Measurements from ENCODE around the gene FTSJ1.
"Not testable (repeated sequence)": the region's sequence is repeated elsewhere in the genome, so short reads cannot be mapped to it uniquely, and the experiment has no call there.

Gene FTSJ1

GRCh38 chrX:48498374-48498809, 22.4 kb downstream of the FTSJ1 start:
- no peak for DNase-seq

- DNase-seq = no peak
These were observed 28.3 kb downstream of the FTSJ1 start for GRCh38 chrX:48504261-48504660.

GRCh38 chrX:48505481-48505880, 29.5 kb downstream of the FTSJ1 start:
- no peak for DNase-seq

DNA sequence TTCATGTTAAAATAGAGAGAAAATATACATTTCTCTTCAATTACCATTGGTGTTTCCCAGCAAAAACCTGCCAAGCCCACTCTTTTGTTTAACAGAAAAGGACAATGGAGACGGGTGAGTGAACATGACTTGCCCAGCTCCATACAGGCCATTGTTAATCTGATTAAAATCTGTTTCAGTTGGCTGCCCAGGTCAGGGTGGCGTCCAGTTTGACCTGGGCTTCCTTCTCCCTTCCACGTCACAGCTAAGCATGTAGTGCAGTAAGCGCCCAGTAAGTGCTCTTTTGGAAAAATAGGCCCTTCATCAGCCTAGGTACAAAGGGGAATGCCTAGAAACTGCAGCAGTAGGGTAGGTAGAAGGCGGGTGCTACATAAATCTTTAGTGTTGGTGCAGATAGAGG, 31.2 kb downstream of the FTSJ1 start:
- DNase-seq = no peak

- DNase-seq = peak; percentile 78
These were observed 32.6 kb downstream of the FTSJ1 start, which contains the start of gene PORCN for GRCh38 chrX:48508400-48509244. PORCN (plus strand) TSS chrX:48508992; CDS start chrX:48509821, 829 bp downstream.

DNA sequence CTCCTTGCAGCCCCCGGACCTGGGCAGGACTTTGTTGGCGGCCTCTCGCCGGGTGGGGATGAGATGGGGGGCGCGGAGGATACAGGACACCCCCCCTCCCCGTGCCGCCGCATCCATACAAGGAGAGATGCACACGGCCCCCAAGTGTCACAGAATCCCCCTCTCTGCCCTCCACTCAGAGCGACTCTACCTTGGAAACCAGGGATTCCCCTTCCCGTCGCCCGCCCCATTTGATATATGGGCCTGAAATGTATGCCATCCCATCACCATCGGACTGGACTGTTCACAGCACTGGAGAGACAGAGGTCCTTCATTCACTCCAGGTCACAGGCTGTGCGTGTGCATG, 33.2 kb downstream of the FTSJ1 start:
- DNase-seq = no peak

DNA sequence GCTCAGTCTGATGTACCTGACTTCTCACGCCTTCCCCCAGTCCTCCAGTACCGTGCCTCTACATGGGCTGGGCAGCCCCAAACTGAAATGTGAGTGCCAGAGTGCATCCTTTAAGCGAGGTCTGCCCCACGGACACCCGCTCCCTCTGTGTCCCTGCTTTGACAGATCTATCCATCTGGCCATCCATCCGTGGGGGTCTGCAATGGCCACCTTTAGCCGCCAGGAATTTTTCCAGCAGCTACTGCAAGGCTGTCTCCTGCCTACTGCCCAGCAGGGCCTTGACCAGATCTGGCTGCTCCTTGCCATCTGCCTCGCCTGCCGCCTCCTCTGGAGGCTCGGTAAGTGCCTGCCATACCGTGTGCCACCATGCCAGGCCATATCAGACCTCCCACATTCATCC, 33.6 kb downstream of the FTSJ1 start:
- DNase-seq = no peak

GRCh38 chrX:48511560-48511959, 35.6 kb downstream of the FTSJ1 start:
- no peak for DNase-seq

DNA sequence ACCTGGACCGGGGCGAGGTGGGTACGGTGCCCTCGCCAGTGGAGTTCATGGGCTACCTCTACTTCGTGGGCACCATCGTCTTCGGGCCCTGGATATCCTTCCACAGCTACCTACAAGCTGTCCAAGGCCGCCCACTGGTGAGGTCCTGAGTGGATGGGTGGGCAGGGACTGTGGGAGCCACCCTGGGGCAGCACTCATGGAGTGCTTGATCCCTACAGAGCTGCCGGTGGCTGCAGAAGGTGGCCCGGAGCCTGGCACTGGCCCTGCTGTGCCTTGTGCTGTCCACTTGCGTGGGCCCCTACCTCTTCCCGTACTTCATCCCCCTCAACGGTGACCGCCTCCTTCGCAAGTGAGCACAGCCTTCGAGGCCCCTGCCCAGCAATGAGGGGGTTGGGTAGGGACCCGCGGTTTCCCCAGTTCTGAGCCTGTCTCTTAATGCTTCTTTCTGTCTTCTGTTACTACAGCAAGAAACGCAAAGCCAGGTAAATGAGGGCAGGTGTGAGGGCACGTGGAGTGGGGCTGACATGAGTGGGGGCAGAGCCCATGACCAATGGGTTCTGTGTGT, 36.5 kb downstream of the FTSJ1 start:
- no peak for DNase-seq

GRCh38 chrX:48513670-48514069, 37.7 kb downstream of the FTSJ1 start:
- DNase-seq = no peak

GRCh38 chrX:48514126-48514806, 38.3 kb downstream of the FTSJ1 start:
- no peak for DNase-seq

DNA sequence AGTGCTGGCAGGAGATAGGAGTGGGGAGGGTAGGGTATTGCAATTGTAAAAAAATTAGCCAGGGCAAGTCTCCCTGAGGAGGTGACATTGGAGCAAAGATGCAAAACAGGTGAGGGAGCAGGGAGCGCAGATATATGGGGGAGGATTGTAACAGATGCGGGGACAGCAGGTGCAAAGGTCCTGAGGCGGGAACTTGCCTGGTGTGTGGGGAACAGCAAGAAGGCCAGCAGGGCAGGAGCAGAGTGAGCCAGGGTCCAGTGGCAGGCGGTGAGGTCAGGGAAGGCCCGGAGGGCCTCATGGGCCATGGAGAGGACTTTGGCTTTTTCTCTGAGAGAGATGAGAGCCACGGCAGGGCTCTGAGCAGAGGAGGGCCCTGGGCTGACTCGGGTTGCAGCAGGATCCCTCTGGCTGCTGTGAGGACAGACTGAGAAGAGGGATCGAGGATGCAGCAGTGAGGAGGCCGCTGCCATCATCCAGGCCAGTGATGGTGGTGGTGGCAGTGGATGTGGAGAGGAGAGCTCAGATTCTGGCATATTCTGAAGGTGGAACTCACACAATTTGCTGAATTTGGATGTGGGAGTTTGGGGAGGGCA, 39.0 kb downstream of the FTSJ1 start:
- DNase-seq = no peak

DNA sequence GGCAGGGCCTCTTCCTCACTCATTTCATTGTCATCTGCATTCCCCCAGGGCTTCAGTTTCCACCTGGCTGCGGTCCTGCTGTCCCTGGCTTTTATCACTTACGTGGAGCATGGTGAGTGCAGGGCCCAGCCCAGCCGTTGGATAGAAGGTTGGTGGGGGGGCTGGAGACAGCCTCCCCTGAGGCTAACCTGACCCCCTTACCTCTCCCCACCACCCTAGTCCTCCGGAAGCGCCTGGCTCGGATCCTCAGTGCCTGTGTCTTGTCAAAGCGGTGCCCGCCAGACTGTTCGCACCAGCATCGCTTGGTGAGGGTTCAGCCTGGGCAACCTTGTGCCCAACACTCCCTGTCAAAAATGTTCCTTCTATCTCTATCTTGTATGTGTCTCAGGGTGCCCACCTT, 39.8 kb downstream of the FTSJ1 start:
- no peak for DNase-seq

- DNase-seq = no peak
These were observed 40.3 kb downstream of the FTSJ1 start for GRCh38 chrX:48516285-48516684.

DNA sequence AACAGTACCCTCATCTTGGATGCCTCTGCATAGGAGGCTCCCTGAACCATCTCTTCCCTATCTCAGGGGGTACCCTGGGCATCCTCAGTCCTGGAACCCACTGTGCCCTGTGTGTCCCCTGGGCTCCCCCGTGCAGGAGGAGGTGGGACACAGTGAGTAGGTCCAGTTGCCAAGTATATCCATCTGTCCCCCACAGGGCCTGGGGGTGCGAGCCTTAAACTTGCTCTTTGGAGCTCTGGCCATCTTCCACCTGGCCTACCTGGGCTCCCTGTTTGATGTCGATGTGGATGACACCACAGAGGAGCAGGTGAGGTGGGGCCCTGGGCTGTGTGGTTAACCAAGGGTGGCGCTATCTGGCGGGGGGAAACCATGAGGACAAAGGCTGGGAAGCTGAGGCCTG, 41.0 kb downstream of the FTSJ1 start:
- DNase-seq = no peak

DNA sequence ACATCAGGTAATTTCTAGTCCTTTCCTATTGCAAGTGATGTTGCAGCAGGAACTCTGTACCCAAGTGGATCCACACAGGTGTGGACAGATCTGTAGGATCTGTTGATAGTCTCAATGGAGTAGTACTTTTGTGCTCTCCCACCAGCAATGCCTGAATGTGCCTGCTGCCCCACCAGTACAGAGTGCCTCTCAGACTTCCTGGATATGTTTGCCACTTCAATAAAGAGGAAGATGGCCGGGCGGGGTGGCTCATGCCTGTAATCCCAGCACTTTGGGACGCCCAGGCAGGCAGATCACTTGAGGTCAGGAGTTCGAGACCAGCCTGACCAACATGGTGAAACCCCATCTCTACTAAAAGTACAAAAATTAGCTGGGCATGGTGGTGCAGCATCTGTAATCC, 43.5 kb downstream of the FTSJ1 start:
- not testable (repeated sequence) for DNase-seq

DNA sequence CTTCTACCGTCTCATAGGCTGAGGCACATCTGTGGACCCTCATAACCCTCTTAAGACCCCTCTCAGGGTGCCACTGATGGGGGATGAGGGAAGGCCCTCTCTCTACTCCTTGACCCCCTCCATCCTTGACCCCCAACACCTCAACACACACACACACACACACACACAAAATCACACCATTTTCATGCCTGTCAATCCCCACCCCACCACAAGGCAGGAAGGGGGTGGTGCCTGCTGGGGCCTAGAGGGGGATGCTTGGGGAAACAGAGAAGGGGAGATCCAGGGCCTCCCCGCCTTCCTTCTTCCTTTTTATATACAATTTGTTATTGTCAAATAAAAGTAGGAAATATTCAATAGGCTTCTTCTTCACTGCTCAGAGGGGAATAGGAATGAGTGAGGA, 44.5 kb downstream of the FTSJ1 start:
- DNase-seq = no peak

GRCh38 chrX:48520976-48521352, 45.0 kb downstream of the FTSJ1 start:
- DNase-seq = no peak

DNA sequence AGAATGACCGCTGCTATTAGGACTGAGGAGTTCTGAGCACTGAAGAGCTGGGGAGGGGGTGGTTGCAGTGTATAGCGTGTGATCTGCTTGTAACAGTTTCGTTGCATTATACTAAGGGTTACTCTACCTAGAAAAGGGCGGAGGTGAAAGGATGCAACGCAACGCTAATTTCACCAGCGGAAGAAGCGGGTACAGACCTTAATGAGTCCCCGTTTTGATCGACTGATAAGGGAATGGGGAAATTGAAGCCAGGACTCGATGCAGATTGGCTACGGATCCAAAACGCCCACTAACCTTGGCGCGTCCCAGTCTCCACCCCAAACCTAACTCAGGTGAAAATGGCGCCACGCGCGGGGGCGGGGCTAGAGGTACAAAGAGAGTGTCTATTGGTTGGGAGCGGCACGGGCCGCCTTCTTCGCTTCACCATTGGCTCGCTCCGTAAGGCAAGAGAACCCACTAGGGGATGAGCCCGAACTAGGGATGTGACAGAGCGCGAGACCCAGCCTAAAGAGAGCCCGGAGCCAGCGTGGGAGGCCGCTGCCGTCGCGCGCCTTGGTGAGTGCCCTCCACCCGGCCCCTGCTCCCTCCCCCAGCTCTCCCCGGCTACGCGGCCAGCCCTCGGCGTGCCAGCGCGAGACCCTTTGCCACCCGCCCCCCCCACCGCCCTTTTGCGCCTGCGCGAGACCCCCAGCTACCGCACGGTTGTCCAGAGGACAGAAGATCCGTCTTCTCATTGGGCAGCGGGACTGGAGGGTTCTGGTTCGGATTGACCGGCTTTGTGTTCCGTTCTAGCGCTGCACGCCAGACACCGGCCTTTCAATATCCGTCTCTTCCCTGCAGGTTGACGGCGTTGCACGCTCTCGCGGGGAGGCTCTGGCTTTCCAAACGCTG, 45.6 kb downstream of the FTSJ1 start, which contains the start of gene EBP:
EBP (plus strand) TSS at position 456 of the 891 bp plus-strand sequence. CDS start 1,964 bp downstream, outside the sequence.
- peak; percentile 89 for DNase-seq

DNA sequence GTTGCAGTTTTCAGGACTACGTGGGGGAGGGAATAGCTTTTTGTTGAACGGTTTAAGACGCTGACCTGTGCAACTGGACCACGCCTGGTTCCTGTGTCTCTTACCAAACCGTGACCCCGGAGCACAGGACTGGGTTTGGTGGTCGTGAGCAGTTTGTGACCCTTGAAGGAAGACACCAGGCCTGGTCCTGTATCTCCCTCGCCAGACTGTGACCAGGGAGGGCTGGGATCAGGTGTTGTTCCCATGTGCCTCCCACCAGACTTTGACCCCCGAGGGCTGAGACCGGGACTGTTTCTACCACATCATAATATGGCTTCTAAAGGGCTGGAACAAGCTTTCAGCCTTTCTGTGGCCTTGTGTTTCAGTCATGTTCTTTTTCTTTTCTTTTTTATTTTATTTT, 46.3 kb downstream of the FTSJ1 start:
- DNase-seq = no peak

- DNase-seq = no peak
These were observed 47.7 kb downstream of the FTSJ1 start for GRCh38 chrX:48523682-48524081.

GRCh38 chrX:48525853-48526252, 49.9 kb downstream of the FTSJ1 start:
- DNase-seq = not testable (repeated sequence)

Data from left hindlimb (tissue), 1 donor.